ENCODE data around the gene NMNAT2. TPM values are rescaled to one million over a fixed set of nuclear protein-coding genes. Genes with fewer than 3 reads are reported as not detected.

The NMNAT2 gene
- total and polyA plus RNA-seq, 2 of the 8 experiments (the other 6 are each of a cell fraction or from before 2014, with no cell fraction given): 6.5 to 20.9 TPM

- H3K27me3 ChIP-seq (replicated peaks in 1 of 4; ENCODE audit: control insufficient read depth in 3 of 4, extremely low read depth in 1 of 4, insufficient read depth in 3 of 4, low read length in 3 of 4): no peaks in the 10 kb centered on the region
- H2BK5ac ChIP-seq (ENCODE audit: low read depth, low read length): no peak overlapping the region
- WGBS, 2 experiments (ENCODE audit: extremely low coverage in 1 of 2, insufficient coverage in 1 of 2, insufficient read length in 1 of 2, insufficient replicate concordance in 2 of 2, low coverage in 1 of 2, low lambda C conversion rate in 2 of 2, missing lambda C conversion rate in 1 of 2): 89% methylated on average over 6 of the region's 6 CpGs; no CpG with 5 or more reads in 1 of the 2 experiments
- H3K4me3 ChIP-seq (ENCODE audit: extremely low read depth in 1 of 4, insufficient read depth in 2 of 4, low read depth in 3 of 4, low read length in 4 of 4): no peak overlapping the region
- H3K4me1 ChIP-seq (replicated peaks in 1 of 4; ENCODE audit: control insufficient read depth in 3 of 4, insufficient read depth in 4 of 4, low read length in 3 of 4): peaks cover 0 to 3% (median under 1%) of the 10 kb centered on the region in 4 experiments; a peak in 3 of 7 replicates
- H4K5ac ChIP-seq (ENCODE audit: insufficient read length, low read depth, low read length): no peak overlapping the region
- no peak overlapping the region for H3K56ac ChIP-seq (replicated peaks; ENCODE audit: insufficient read length, low read depth, low read length)
- no peak overlapping the region for H2AK5ac ChIP-seq (ENCODE audit: low read depth, low read length)
- no peak overlapping the region for H3K18ac ChIP-seq (ENCODE audit: extremely low read depth, low read length)
- H3K14ac ChIP-seq (ENCODE audit: insufficient read length): no peak overlapping the region
- H3K4ac ChIP-seq (replicated peaks; ENCODE audit: insufficient read length, low read depth, low read length): no peak overlapping the region
- no peaks in the 10 kb centered on the region for H3K36me3 ChIP-seq (ENCODE audit: control insufficient read depth in 2 of 4, insufficient read depth in 4 of 4, low read length in 3 of 4)
- no peaks in the 10 kb centered on the region for H3K9me3 ChIP-seq (ENCODE audit: insufficient read depth in 2 of 2, low read depth in 1 of 2, low read length in 1 of 2)
- no peak overlapping the region for H4K91ac ChIP-seq (replicated peaks; ENCODE audit: insufficient read length, low read length)
- no peak overlapping the region for H2AFZ ChIP-seq (ENCODE audit: low read length)
- H3K9ac ChIP-seq (replicated peaks in 1 of 4; ENCODE audit: extremely low read depth in 1 of 4, low read depth in 3 of 4, low read length in 3 of 4): no peak overlapping the region
- no peak overlapping the region for H3K27ac ChIP-seq (ENCODE audit: low read depth, low read length)
- ChIA-PET CTCF (ENCODE audit: partially characterized antibody) (interaction anchor here (0.6 to 1.6 kb wide), 6 partner anchors 14 to 108 kb away, joined by 3 to 4 read pairs (median 3); no protein-coding TSS in a partner anchor), POLR2A (ENCODE audit: partially characterized antibody) (no interaction called here)
- DNase-seq (ENCODE audit: low read depth in 1 of 2, low spot score in 2 of 2) (no peak), FAIRE-seq (no peak)
- no peak overlapping the region for H4K8ac ChIP-seq (ENCODE audit: extremely low read depth, insufficient read depth, low read length)
- H3K23ac ChIP-seq (ENCODE audit: insufficient read length): no peak overlapping the region
- H3K23me2 ChIP-seq (ENCODE audit: low read depth, low read length): no peaks in the 10 kb centered on the region
- no peak overlapping the region for H3K4me2 ChIP-seq (ENCODE audit: insufficient read depth in 1 of 2, low read depth in 2 of 2, low read length in 2 of 2)
- no peaks in the 10 kb centered on the region for H3K79me1 ChIP-seq (ENCODE audit: low read depth, low read length)
- no peak overlapping the region for H2BK120ac ChIP-seq (replicated peaks; ENCODE audit: low read depth, low read length)
- no peaks in the 10 kb centered on the region for H4K20me1 ChIP-seq (replicated peaks in 1 of 2; ENCODE audit: control insufficient read depth in 1 of 2, insufficient read depth in 2 of 2, low read length in 2 of 2)
- no peaks in the 10 kb centered on the region for H3K79me2 ChIP-seq (ENCODE audit: control insufficient read depth in 1 of 2, insufficient read depth in 2 of 2, low read length in 2 of 2)
- H2BK20ac ChIP-seq (ENCODE audit: low read length): no peak overlapping the region
- H2BK12ac ChIP-seq (ENCODE audit: low read depth, low read length): no peak overlapping the region
- no peak overlapping the region for H2BK15ac ChIP-seq (ENCODE audit: low read length)
- TF ChIP-seq POLR2AphosphoS5 (IDR thresholded peaks at IDR 0.05; ENCODE audit: low read depth, low read length): no peak
- TF ChIP-seq POU5F1 (IDR thresholded peaks at IDR 0.05; ENCODE audit: low read depth, low read length): no peak
- no peak for TF ChIP-seq CBX8 (IDR thresholded peaks at IDR 0.05; ENCODE audit: borderline replicate concordance, low read depth, low read length)
- no peak for TF ChIP-seq CREB1 (IDR thresholded peaks at IDR 0.05)
- TF ChIP-seq USF2 (IDR thresholded peaks at IDR 0.05; ENCODE audit: low read length): no peak
- no peak for TF ChIP-seq ATF2 (IDR thresholded peaks at IDR 0.05; ENCODE audit: low read length)
- no peak for TF ChIP-seq RFX5 (IDR thresholded peaks at IDR 0.05; ENCODE audit: borderline replicate concordance, low read depth, low read length)
- TF ChIP-seq SUZ12 (IDR thresholded peaks at IDR 0.05; ENCODE audit: low read length): no peak
- no peak for TF ChIP-seq SP2 (IDR thresholded peaks at IDR 0.05; ENCODE audit: low read length)
- TF ChIP-seq SP4 (IDR thresholded peaks at IDR 0.05; ENCODE audit: low read length): no peak
- no peak for TF ChIP-seq SIX5 (IDR thresholded peaks at IDR 0.05; ENCODE audit: low read depth, low read length)
Measured at GRCh38 chr1:183385340-183386144, 32.6 kb downstream of the NMNAT2 start.
